Fibroblast of gingiva (primary cell): ENCODE measurements around the gene CLDN5.
A peak's percentile ranks its signal among the peaks of the same experiment; 100 is the strongest.
"Not testable (repeated sequence)": the region's sequence is repeated elsewhere in the genome, so short reads cannot be mapped to it uniquely, and the experiment has no call there.

Experiments used
- DNase-seq: peaks from one replicate; pipeline ENCODE4 v3.0.0-alpha.2; 2011; ENCODE audit warnings: low read depth

Gene CLDN5

GRCh38 chr22:19548427-19548826, 24.2 kb upstream of the CLDN5 start:
- DNase-seq, result not testable (repeated sequence)

DNA sequence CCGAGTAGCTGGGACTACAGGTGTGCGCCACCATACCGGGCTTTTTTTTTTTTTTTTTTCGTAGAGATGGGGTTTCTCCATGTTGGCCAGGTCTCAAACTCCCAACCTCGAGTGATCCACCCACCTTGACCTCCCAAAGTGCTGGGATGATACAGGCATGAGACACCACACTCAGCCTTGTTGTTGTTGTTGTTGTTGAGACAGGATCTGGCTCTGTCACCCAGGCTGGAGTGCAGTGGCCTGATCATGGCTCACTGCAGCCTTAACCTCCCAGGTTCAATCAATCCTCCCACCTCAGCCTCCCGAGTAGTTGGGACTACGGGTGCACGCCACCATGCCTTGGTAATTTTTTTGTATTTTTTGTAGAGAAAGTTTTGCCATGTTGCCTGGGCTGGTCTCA, 23.4 kb upstream of the CLDN5 start:
- DNase-seq, result no peak

GRCh38 chr22:19546680-19547079, 22.5 kb upstream of the CLDN5 start:
- DNase-seq, result no peak

GRCh38 chr22:19545935-19546207, 21.7 kb upstream of the CLDN5 start:
- no peak for DNase-seq

DNA sequence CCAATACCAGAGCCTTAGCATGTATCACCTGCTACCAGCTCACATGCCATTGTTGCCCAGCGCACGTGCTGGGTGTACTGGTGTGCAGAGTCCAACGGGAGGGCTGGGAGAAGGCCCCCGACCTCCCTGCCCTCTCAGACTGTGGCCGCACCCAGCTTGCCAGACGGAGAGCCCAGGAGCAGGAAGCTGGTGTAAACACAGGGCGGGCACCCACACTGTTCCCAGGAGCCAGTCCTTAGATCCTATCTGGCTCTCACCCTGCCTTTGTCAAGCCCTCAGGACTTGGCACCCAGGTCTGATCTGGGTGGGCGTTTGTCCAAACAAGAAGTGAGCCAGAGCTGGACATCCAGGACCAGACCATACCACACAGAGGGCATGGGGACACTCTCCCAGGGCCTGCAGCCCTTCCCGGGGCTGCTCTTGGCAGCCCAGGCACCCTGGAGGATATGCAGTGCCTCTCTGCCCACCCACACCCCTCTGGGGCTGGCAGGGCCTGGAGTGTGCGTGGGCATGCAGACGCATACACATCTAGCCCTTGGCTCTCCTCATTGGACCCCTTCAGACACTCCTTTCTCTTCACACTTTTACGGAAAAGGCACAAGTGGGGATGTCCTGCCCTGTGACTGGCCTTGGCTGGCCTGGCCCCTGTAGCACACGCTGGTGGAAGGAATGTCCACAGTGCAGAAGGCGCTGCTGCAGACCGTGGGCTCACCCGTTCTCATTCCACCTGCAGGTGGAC, 19.9 kb upstream of the CLDN5 start:
- DNase-seq, result no peak

DNA sequence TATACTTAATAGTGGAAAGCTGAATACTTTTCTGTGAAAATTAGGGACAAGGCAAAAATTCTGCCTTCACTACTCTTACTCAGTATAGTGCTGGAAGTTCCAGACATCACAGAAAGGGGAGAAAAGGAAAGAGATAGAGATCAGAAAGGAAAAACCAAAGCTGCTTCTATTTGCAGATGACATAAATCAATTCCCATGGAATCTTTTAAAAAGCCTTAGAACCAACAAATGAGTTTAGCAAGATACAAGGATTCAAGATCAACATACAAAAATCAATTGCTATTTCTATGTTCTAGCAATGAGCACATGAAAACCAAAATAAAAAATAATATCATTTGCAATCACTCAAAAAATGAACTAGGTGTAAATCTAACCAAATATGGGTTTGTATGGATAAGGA, 16.2 kb upstream of the CLDN5 start:
- no peak for DNase-seq

DNA sequence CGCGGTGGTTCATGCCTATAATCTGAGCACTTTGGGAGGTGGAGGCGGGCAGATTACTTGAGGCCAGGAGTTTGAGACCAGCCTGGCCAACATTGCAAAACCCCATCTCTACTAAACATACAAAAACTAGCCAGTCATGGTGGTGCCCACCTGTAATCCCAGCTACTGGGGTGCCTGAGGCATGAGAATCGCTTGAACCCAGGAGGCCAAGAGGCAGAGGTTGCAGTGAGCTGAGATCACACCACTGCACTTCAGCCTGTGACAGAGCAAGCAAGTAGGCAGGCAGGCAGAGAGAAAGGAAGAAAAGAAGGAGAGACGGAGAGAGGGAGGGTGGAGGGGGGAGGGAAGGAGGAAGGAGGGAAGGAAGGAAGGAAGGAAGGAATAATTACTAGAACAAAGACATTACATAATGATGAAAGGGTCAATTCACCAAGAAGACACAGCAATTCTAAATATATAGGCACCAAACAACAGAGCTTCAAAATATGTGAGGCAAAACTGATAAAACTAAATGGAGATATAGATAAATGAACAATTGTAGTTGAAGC, 13.8 kb upstream of the CLDN5 start:
- DNase-seq, result no peak

- no peak for DNase-seq
Observed at GRCh38 chr22:19536564-19536963, 12.4 kb upstream of the CLDN5 start.

DNA sequence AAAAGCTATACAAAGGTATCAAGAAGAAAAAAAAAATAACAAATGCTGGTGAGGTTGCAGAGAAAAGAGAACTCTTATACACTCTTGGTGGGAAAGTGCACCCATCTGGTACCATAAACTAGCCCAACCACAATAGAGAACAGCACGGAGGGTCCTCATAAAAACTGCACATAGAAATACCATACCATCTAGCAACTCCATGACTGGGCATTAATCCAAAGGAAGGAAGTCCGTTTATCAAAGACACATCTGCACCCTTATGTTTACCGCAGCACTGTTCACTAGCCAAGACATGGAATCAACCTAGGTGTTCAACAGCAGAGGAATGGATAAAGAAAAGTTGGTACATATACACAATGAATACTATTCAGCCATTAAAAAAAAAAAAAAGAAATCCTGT, 10.8 kb upstream of the CLDN5 start:
- DNase-seq, result no peak

- no peak for DNase-seq
Observed at GRCh38 chr22:19533857-19534256, 9.6 kb upstream of the CLDN5 start.

DNA sequence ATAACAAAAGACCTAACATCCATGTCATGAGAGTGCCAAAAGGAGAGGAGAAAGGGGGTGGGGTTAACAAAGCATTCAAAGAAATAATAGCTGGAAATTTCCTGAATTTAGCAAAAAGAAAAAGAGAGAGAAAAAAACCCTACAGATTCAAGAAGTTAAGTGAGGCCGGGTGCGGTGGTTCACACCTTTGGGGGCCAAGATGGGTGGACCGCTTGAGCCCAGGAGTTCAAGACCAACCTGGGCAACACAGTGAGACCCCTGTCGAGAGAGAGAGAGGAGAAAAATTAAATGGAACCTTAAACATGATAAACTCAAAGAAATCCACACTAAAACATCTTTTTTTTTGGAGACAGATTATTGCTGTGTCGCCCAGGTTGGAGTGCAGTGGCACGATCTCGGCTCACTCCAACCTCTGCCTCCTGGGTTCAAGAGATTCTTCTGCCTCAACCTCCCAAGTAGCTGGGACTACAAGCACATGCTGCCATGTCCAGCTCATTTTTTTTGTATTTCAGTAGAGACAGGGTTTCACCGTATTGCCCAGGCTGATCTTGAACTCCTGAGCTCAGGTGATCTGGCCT, 8.9 kb upstream of the CLDN5 start:
- DNase-seq, result no peak

GRCh38 chr22:19531327-19531726, 7.1 kb upstream of the CLDN5 start:
- DNase-seq, result not testable (repeated sequence)

DNA sequence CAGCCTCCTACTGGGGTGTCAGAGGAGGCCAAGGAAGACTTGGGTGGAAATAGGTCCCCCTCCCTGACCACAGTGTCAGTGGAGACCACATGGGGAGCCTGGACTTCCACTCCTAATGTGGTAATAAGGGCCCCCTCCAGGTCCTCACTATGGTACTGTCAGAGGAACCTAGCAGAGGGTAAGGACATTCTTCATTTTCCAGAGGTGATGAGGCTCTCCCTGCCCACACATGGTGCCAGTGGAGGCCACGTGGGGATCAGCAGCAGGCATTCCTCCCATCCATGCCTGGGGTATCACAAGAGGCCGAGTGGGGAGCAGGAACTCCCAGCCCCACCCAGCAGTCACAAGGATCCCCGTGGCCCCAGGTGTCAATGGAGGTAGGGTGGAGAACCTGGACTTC, 6.5 kb upstream of the CLDN5 start:
- DNase-seq, result no peak

- DNase-seq, result no peak
Observed at GRCh38 chr22:19529811-19530210, 5.6 kb upstream of the CLDN5 start.

DNA sequence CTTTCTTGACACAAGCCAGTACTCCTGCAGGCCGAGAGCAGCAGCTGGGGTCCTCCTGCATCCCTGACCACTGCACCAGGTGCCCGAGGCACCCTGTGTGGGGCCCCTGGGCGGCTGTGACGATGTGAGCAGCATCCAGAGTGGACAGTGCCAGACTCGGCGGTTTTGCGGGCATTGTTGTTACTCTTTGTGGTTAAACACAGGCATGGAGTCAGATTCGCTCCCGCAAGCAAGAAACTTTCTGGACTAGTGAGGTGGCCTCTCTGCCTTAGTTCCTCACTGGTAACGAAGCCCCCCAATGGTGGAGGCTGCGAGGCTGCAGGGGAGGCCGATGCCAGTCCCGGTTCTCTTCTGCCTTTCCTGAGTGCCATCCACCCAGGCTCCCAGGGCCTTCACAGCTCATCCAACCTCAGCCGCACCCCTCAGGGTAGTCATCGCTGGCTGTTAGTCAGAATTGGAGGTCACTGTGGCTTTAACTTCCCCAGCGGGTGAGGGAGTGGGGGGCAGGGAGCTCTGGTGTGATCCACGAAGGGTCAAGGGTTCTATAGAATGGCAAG, 3.7 kb upstream of the CLDN5 start:
- DNase-seq, result no peak

DNA sequence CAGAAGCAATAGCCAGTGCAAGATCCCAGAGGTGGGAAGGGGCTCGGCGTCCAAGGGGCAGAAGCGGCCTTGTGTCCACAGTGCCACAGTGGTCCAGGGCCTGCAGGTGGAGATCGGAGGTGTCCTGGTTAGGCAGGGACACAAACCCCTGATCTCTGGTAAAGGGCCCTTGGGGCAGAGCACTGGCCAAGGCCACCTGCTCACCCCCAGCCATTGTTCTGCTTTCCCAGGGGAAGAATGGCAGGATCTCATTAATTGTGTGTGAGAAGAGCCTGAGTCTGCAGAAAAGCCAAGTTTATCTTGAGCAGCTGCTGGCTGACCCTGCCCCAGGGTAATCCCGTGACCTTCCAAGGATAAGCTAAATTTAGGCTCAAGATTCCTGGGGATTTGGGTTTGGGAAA, 3.1 kb upstream of the CLDN5 start:
- DNase-seq, result no peak

DNA sequence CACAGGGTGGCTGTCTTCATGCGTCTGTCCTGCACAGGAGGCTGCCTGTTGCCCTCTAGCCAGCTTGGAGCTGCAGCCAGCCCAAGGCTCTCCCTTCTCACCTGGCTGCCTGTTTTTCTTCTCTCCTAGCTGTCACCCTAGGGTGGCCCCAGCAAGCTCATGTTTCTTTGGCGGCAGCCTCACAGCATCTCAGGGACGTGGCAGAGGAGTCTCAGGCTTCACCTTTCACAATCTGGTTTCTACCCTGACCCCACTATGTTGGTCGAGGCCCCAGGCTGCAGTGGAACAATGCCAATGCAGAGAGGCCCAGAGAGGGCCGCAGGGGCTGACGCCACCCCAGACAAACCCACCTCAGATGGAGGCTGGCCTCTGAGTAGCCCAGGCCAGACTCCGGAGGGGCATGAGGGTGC, 2.5 kb upstream of the CLDN5 start:
- no peak for DNase-seq

- DNase-seq, result no peak
Observed at GRCh38 chr22:19526076-19526701, 2.0 kb upstream of the CLDN5 start.

- DNase-seq, result no peak
Observed at GRCh38 chr22:19525666-19526065, 1.5 kb upstream of the CLDN5 start.

DNA sequence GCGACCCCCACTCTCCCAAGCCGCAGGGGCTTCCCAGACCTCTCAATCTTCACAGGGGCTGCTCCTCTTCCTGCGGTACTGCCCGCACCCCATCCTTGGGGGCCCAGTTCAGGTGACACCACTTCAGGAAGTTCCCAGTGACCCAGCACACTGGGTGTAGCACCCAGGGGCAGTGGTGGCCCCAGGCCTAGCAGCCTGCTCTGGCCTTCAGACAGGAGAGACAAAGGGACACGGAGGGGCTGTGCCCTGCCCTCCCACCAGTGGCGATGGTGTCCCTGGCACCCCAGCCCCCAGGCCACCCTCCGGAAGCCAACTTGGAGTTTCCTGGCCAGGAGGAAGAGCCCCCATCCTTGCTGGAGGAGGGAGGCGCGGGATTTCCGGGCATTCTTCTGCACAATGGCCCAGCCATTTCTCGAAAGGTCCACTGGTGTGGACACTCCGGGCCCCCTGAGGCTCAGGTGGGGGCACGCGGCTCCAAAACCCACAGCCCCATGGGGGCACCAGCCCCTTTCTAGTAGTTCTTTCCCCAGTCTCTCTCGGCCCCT, 978 bp upstream of the CLDN5 start:
- no peak for DNase-seq

GRCh38 chr22:19523240-19524169, 705 bp downstream of the CLDN5 start:
- peak; percentile 7 for DNase-seq

DNA sequence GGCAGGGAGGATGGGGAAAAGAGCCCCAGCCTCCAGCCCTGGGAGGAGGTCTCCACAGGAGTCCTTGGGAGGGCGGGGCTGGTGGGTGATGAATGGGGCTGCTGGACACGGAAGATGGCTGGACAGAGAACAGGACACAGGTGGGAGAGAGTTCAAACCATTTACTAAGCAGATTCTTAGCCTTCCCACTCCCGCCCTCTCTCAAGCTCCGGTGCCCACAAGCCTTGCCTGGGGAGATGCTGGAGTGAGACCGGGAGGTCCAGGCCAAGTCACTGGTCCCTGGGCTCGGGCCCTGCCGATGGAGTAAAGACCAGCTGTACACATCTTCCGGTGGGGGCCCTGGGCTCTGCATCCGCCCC, 1.4 kb downstream of the CLDN5 start:
- no peak for DNase-seq
